ENCODE results near the gene SLC6A18. TPM values are rescaled to one million over a fixed set of nuclear protein-coding genes. Genes with fewer than 3 reads are reported as not detected.
"Not testable (repeated sequence)": the region's sequence is repeated elsewhere in the genome, so short reads cannot be mapped to it uniquely, and the experiment has no call there.

SLC6A18 gene
- total RNA-seq, 1 experiment from 2014 or later: not detected

DNA sequence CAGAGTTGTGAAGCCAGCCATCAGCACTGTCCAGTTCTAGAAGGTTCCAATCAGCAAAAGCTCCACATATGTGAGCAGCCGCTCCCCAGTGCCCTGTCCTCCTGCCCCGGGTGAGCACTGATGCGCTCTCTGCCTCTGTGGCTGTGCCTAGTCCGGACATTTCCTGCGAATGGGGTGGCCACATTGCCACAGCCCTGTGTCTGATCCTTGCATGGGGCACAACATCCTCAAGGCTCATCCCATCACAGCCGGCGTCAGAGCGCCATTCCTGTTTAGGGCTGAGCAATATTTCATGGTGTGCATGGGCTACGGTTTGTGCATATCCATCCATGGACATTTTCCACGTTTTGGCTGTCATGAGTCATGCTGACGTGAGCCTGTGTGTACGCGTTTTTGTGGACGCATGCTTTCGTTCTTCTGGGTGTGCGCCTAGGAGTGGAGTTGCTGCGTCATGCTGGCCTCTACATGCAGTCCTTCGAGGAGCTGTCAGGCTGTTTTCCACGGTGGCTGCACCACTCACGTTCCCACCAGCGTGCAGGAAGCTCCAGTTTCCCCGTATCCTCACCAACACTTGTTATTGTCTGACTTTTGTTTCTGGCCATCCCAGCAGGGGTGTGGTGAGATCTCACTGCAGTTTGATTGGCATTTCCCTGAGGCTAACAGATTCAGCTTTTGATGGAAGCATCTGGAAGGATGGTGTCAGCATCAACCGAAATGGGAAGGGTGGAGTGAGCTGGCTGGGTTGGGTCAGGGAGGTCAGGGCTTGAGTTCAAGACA, 9.7 kb upstream of the SLC6A18 start:
- no peak for DNase-seq (ENCODE audit: low spot score)

GRCh38 chr5:1216211-1216917, 8.8 kb upstream of the SLC6A18 start:
- no peak for DNase-seq (ENCODE audit: low spot score)

- DNase-seq (ENCODE audit: low spot score): no peak
Measured at GRCh38 chr5:1216918-1217295, 8.3 kb upstream of the SLC6A18 start.

GRCh38 chr5:1217596-1218206, 7.5 kb upstream of the SLC6A18 start:
- DNase-seq (ENCODE audit: low spot score): no peak

- DNase-seq (ENCODE audit: low spot score): no peak
Measured at GRCh38 chr5:1218351-1219080, 6.7 kb upstream of the SLC6A18 start.

DNA sequence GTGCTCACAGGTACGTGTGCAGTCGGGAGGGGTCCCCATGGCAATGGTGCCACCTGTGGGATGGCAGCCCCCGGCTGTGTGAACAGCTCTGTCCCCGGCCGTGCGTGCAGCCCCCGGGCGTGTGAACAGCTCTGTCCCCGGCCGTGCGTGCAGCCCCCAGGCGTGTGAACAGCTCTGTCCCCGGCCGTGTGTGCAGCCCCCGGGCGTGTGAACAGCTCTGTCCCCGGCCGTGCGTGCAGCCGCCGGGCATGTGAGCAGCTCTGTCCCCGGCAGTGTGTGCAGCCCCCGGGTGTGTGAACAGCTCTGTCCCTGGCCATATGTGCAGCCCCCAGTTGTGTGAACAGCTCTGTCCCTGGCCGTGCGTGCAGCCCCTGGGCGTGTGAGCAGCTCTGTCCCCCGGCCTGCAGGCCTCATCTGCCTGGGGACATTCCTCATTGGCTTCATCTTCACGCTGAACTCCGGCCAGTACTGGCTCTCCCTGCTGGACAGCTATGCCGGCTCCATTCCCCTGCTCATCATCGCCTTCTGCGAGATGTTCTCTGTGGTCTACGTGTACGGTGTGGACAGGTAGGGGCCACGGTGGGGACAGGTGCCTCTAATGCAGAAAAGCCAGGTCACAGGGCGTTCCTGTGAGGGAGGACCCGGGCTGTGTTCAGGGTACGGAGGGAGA, 5.9 kb upstream of the SLC6A18 start:
- no peak for DNase-seq (ENCODE audit: low spot score)

- DNase-seq (ENCODE audit: low spot score): no peak
Measured at GRCh38 chr5:1219768-1220100, 5.4 kb upstream of the SLC6A18 start.

DNA sequence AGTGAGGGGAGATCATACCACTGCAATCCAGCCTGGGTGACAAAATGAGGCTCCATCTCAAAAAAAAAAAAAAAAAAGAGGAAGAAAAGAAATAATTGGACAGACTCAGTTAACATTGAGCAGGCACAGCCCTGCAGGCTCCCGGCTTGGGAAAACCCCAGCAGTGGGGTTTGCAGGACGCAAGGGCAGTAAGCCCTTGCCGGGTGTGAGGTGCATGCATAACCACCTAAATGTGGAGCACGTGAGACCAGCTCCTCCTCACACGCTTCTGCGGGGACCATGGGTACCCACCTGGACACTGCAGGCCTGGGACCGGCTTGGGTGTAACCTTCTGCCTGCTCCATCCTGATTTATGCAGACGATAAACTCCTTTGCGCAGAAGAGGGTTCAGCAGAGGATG, 4.8 kb upstream of the SLC6A18 start:
- no peak for DNase-seq (ENCODE audit: low spot score)

GRCh38 chr5:1220831-1221230, 4.3 kb upstream of the SLC6A18 start:
- DNase-seq (ENCODE audit: low spot score): no peak

- DNase-seq (ENCODE audit: low spot score): no peak
Measured at GRCh38 chr5:1221721-1222120, 3.5 kb upstream of the SLC6A18 start.

GRCh38 chr5:1222147-1222546, 3.0 kb upstream of the SLC6A18 start:
- DNase-seq (ENCODE audit: low spot score): no peak

DNA sequence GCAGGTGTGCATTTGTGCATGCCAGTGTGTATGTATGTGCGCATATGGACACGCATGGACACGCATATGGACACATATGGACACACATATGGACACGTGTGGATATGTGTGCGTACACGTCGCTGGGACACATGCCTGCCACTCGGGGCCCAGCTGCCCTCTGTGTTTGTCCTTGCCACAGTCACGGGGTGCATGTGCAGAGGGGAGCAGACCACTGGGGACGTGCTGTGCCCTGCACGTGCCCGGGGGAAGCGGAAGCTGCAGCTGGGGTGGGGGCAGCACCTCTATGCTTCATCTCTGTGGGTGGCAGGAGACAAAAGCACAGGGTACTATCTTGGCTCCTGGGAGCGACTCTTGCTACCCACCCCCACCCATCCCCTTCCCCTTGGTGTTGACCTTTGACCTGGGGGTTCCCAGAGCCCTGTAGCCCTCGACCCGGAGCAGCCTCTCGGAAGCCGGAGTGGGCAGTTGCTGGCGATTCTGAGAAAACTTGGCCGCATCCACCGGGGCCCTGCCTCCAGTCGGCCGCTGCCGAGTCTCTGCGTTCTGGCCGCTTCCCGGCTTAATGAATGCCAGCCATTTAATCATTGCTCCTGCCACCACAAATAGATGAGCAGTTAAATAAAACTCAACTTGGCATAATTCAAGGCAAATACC, 2.4 kb upstream of the SLC6A18 start:
- no peak for DNase-seq (ENCODE audit: low spot score)

DNA sequence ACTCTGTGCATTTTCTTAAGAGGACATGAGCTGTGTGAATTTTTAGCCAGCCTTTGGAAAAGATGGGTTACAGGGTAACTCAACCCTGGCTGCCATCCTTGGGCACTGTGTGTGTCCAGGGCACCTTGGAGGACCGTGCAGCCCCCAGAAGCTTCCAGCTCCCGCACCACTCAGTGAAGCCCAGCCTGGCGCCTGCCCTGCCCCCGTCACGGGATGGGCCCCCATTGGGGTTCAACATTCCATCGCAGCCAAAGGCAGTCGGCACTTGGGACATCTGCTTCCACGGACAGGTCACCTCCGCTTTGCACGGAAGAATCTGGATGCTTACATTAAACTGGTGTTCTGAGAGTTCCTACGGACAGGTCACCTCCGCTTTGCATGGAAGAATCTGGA, 1.9 kb upstream of the SLC6A18 start:
- DNase-seq (ENCODE audit: low spot score): no peak

DNA sequence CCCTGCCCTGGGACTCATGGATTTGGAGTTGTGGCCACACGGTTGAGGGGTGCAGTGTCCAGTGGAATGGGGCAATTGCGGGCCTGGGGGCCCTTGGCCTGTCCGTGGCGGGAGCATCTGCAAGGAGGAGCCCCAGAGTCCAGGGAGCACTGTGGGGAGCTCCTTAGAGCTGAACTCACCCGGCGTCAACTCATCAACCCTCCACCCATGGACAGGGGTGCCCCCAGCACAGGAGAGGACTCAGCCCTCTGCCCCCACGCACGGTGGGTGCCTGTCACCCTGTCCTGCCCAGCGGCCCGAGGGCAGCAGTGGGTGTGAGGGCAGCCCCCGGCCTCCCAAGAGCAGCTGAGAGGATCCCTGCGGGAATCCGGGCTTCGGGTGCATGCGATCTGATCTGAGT, 550 bp upstream of the SLC6A18 start:
- no peak for DNase-seq (ENCODE audit: low spot score)

- DNase-seq (ENCODE audit: low spot score): no peak
Measured at GRCh38 chr5:1226231-1226630, 1.1 kb downstream of the SLC6A18 start.

DNA sequence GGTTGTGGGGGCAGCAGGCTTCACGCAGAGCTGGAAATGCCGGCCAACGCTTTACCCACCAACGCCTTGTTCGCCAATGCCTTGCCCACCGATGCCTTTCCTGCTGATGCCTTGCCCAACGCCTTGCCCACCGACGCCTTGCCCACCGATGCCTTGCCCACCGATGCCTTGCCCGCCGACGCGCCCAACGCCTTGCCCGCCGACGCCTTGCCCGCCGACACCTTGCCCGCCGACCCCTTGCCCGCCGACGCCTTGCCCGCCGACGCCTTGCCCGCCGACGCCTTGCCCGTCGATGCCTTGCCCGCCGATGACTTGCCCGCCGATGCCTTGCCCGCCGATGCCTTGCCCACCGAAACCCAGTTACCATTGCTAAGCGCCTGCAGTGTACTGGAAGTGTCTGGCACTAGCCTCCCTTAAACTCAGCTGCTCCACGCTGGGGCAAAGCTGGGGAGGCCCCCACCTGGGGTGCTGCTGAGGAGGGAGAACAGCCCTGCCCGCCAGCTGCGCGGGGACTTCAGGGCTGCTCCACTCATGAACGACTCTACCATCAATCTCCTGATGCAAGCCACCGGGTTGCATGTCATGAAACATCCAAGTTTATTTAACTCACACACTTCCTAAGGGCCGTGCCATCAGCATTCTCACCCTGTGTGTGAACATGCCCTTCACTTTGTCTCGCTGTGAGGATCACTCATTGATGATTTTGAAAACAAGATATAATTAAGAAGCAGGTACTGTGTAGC, 1.8 kb downstream of the SLC6A18 start:
- DNase-seq (ENCODE audit: low spot score): no peak

DNA sequence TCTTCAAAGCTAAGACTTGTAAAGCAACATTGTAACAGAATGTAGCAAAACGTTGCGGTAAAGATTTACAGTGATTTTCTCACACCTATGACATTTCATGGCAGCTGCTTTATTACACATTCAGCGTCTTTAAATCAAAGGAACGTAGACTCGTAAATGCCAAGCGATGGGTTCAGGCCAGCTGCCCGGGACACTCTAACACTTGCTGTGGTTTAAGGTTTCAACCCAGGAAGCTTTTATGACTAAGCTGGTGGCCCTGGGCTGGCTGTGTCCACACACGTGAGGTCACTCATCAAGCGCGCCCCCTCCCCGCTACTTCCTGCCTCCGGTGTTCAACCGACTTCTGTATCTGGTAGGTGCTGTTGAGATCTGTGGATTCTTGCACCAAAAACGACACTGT, 2.5 kb downstream of the SLC6A18 start:
- DNase-seq (ENCODE audit: low spot score): peak; percentile 57

DNA sequence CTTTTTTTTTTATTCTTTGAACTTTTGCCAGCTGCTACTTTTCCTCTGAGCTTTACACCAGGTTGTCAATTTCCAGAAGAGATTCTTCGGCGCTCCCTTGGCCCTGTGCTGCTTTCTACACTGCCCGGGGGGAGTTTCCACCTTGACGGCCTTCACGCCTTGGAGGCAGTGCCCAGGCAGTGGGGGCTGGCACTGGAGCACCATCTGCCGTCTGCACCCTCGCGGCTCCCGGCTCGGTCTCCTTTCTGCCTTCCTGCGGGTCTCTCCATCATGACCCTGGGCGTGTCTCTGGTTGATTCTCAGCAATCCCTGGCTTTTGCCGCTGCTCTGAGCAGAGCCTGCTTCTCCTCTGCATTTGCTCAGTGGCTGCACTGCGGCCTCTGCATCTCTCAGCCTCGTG, 2.9 kb downstream of the SLC6A18 start:
- no peak for DNase-seq (ENCODE audit: low spot score)

DNA sequence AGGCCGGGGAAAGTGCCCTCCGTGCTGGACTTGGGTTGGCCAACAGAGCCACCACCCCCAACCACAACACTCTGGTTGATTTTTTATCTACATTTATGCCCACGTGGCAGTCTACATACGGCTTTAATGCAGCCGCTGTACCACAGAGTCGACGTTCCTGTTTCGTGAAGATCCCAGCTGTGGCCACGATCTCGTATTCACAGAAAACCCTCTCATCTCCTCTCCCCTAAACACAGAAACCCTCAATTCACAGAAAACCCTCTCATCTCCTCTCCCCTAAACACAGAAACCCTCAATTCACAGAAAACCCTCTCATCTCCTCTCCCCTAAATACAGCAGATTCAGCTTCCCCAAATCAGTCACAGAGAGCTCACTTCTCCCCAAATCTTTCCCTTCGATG, 3.8 kb downstream of the SLC6A18 start:
- not testable (repeated sequence) for DNase-seq (ENCODE audit: low spot score)

DNA sequence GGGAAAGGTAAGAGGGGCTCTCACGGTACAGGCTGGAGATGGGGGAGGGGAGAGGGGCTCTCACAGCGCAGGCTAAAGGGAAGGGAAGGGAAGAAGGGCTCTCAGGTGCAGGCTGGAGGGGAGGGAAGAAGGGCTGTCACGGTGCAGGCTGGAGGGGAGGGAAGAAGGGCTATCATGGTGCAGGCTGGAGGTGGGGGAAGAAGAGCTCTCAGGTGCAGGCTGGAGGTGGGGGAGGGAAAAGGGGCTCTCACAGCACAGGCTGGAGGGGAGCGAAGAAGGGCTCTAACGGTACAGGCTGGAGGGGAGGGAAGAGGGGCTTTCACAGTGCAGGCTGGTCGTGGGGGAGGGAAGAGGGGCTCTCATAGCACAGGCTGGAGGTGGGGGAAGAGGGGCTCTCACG, 4.6 kb downstream of the SLC6A18 start:
- no peak for DNase-seq (ENCODE audit: low spot score)

- DNase-seq (ENCODE audit: low spot score): no peak
Measured at GRCh38 chr5:1230551-1230950, 5.4 kb downstream of the SLC6A18 start.

Measured in HT-29 (cell line).